Panc1 (cell line): ENCODE data around the gene KRTAP5-2. TPM values are rescaled to one million over a fixed set of nuclear protein-coding genes. Genes with fewer than 3 reads are reported as not detected.

Experiments
- ATAC-seq: fragments of 200-7000 bp; cut with Tn5 transposase; 2 replicates; pipeline ENCODE4 v1.9.1; 2020; ENCODE audit warnings: mild to moderate bottlenecking, moderate library complexity
- BruUV-seq: library from RNA; stranded (reverse); fragments of 400-500 nt; replicated peaks from 2 replicates; lab custom pipeline; 2021; lab: Mats Ljungman, UMichigan
- CTCF ChIA-PET: fragments of 300-600 bp; sonication (Branson Sonifier 250); formaldehyde crosslinking; loops from one replicate; lab custom pipeline; 2022; ENCODE audit warnings: antibody characterized with exemption; lab: Charles Lee
- POLR2A ChIA-PET: fragments of 300-600 bp; sonication (Branson Sonifier 250); formaldehyde crosslinking; loops from one replicate; lab custom pipeline; 2022; ENCODE audit warnings: antibody characterized with exemption; lab: Charles Lee
- DNase-seq: peaks from one replicate; pipeline ENCODE4 v3.0.0-alpha.2; 2010; ENCODE audit warnings: low read depth, low spot score
- H3K27ac ChIP-seq: 2 replicates; pipeline ENCODE4 v1.5.1; 2011; ENCODE audit warnings: mild to moderate bottlenecking, low read length, inconsistent platforms
- H3K27me3 ChIP-seq: fragments of 200-500 bp; sonication (Bioruptor generic); 2 replicates; pipeline ENCODE4 v1.6.0; 2014; ENCODE audit warnings: low read length, inconsistent platforms; ENCODE audit not compliant: control insufficient read depth, insufficient read depth
- H3K36me3 ChIP-seq: fragments of 200-500 bp; sonication (Bioruptor generic); 2 replicates; pipeline ENCODE4 v1.5.1; 2014; ENCODE audit warnings: inconsistent platforms, mild to moderate bottlenecking, low read length, moderate library complexity; ENCODE audit not compliant: control insufficient read depth, insufficient read depth
- H3K4me1 ChIP-seq: 2 replicates; pipeline ENCODE4 v1.5.1; 2011; ENCODE audit warnings: inconsistent platforms, mild to moderate bottlenecking, low read length, moderate library complexity; ENCODE audit not compliant: control insufficient read depth, insufficient read depth
- H3K4me3 ChIP-seq, 2 experiments: 2 replicates each; pipeline ENCODE4 v1.5.1; 2011 to 2012; ENCODE audit warnings: low read depth in 2 of 2, low read length in 2 of 2, mild to moderate bottlenecking in 2 of 2, inconsistent platforms in 1 of 2, moderate library complexity in 1 of 2
- H3K9me3 ChIP-seq: fragments of 200-500 bp; sonication (Bioruptor generic); 2 replicates; pipeline ENCODE4 v1.5.1; 2014; ENCODE audit warnings: low read depth, mild to moderate bottlenecking, inconsistent platforms, low read length, moderate library complexity; ENCODE audit not compliant: control insufficient read depth, insufficient read depth
- CTCF ChIP-seq: fragments of 450-650 bp; IDR thresholded peaks from 2 replicates; pipeline ENCODE4 v1.5.1; 2017; ENCODE audit warnings: mild to moderate bottlenecking
- POLR2AphosphoS5 ChIP-seq: IDR thresholded peaks from 2 replicates; pipeline ENCODE4 v1.6.1; 2012; ENCODE audit warnings: mild to moderate bottlenecking, low read depth, low read length, moderate library complexity
- REST ChIP-seq, 2 experiments: IDR thresholded peaks; 2 replicates each; pipeline ENCODE4 v1.6.1; 2011 to 2012; ENCODE audit warnings: low read depth in 2 of 2, control low read depth in 1 of 2, low read length in 1 of 2, mild to moderate bottlenecking in 1 of 2, moderate library complexity in 1 of 2; ENCODE audit not compliant: insufficient read depth in 1 of 2
- SIN3A ChIP-seq: IDR thresholded peaks from 2 replicates; pipeline ENCODE4 v1.6.1; 2012; ENCODE audit warnings: low read depth, mild to moderate bottlenecking, low read length, moderate library complexity, borderline replicate concordance; ENCODE audit not compliant: insufficient read depth
- TCF7L2 ChIP-seq: IDR thresholded peaks from 2 replicates; pipeline ENCODE4 v1.6.1; 2011; ENCODE audit warnings: mild to moderate bottlenecking, low read depth, low read length, inconsistent platforms
- in situ Hi-C: cut with HindIII; loops from 2 replicates; pipeline ENCODE4 v1.10.0; 2016; ENCODE audit warnings: low sequenced_read_pairs, low pct_unique_long_range_greater_than_20kb
- intact Hi-C: fragments of 100-400 bp; cut with micrococcal nuclease; formaldehyde crosslinking; loops from one replicate; pipeline ENCODE4 v1.10.0; 2022; ENCODE audit not compliant: unreplicated experiment
- total RNA-seq: library from RNA; stranded (reverse); gene quantifications from one replicate; pipeline ENCODE4 v1.2.1, GENCODE V29; 2021; ENCODE audit not compliant: unreplicated experiment

Gene KRTAP5-2
- total RNA-seq, 1 experiment from 2014 or later: not detected

GRCh38 chr11:1631066-1631568 lies 33.0 kb upstream of the KRTAP5-2 start:
- H3K27me3 ChIP-seq: peaks cover 9% of the 10 kb centered on the region
- no peaks in the 10 kb centered on the region for H3K36me3 ChIP-seq
- ATAC-seq (no peak), DNase-seq (no peak)
- ChIA-PET CTCF (interaction anchor here (0.5 to 1.7 kb wide), 4 partner anchors 10 to 135 kb away, joined by 3 to 8 read pairs (median 4); no protein-coding TSS in a partner anchor), POLR2A (no interaction called here)
- H3K27ac ChIP-seq: no peak overlapping the region
- no peak overlapping the region for H3K4me3 ChIP-seq
- intact Hi-C loops: no loop called here
- H3K9me3 ChIP-seq: no peaks in the 10 kb centered on the region
- no TSS peak for BruUV-seq
- peaks cover 10% of the 10 kb centered on the region; the same call in 1 of the 2 replicates for H3K4me1 ChIP-seq
- in situ Hi-C loops: loop anchor here (5.0 kb wide), 1 partner anchor 94 kb away; no protein-coding TSS in a partner anchor
- TF ChIP-seq CTCF (no peak), SIN3A (no peak), TCF7L2 (no peak)

GRCh38 chr11:1630271-1630670 lies 32.2 kb upstream of the KRTAP5-2 start:
- intact Hi-C loops: no loop called here
- BruUV-seq: no TSS peak
- ATAC-seq (peak; percentile 18; the same call in 1 of the 2 replicates), DNase-seq (no peak)
- Histone ChIP-seq H3K36me3 (no peaks in the 10 kb centered on the region), H3K27me3 (peaks cover 10% of the 10 kb centered on the region), H3K4me1 (peaks cover 10% of the 10 kb centered on the region; the same call in 1 of the 2 replicates), H3K4me3 (no peak overlapping the region), H3K27ac (no peak overlapping the region), H3K9me3 (no peaks in the 10 kb centered on the region)
- POLR2A ChIA-PET: no interaction called here
- CTCF ChIA-PET: interaction anchor here (1.7 kb wide), 1 partner anchor 35 kb away, joined by 8 read pairs; no protein-coding TSS in a partner anchor
- no peak for TF ChIP-seq REST (IDR thresholded peaks at IDR 0.05; ENCODE audit: insufficient read depth in 1 of 2, low read depth in 2 of 2, low read length in 1 of 2)
- no peak for TF ChIP-seq CTCF
- TF ChIP-seq POLR2AphosphoS5: no peak
- TF ChIP-seq SIN3A: no peak
- TF ChIP-seq TCF7L2: no peak
- in situ Hi-C loops: loop anchor here (5.0 kb wide), 1 partner anchor 93 kb away; no protein-coding TSS in a partner anchor
